ENCODE data around the gene SLC25A47.
"Not testable (repeated sequence)": the region's sequence is repeated elsewhere in the genome, so short reads cannot be mapped to it uniquely, and the experiment has no call there.

The SLC25A47 gene

DNA sequence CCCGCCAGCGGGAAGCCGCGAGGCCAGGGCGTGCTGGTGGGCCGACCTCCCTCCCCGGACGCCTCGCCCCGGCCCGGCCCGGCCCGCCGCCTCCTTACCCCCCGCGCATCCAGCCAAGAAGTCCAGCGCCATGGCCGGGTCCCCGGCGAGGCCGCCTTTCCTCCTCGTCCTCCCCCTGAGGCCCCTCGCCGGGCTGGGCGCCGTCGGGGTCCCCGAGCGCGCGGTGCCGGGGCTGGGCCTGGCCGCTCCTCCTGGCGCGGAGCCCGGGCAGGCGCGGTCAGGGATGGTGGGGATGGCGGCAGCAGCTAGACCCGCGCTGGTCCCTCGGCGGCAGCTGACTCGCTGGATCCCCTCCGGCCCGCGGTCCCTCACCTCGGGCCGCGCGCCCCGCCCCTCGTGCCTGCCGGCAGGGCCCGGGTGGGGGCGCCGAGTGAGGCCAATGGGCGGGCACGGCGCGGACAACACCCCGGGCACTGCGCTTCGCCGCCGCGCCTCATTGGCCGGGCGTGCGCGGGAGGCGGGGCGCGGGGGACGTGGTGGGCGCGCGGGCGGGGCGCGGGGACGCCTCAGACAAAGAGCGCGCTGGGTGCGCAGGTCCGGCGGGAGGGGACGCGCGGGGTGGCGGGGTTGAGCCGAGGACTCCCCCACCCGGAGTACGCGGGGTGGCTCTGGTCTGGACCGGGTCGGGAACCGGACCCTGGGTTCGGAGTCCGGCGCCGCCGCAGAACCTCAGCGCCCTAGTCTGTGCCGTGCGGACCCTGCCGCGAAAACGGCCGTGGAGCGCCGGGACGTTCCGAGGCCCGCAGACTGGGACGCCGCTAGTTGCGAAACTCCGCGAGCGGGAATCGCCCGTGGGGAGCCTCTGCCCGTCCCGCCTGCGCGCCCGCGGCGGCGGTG, 16.8 kb upstream of the SLC25A47 start, which contains the start of gene SLC25A29:
Gene SLC25A29 (minus strand): TSS at position 344 of the 897 bp plus-strand sequence. CDS start 212 bp downstream, at position 132.
- DNase-seq (ENCODE audit: low read depth): no peak

DNA sequence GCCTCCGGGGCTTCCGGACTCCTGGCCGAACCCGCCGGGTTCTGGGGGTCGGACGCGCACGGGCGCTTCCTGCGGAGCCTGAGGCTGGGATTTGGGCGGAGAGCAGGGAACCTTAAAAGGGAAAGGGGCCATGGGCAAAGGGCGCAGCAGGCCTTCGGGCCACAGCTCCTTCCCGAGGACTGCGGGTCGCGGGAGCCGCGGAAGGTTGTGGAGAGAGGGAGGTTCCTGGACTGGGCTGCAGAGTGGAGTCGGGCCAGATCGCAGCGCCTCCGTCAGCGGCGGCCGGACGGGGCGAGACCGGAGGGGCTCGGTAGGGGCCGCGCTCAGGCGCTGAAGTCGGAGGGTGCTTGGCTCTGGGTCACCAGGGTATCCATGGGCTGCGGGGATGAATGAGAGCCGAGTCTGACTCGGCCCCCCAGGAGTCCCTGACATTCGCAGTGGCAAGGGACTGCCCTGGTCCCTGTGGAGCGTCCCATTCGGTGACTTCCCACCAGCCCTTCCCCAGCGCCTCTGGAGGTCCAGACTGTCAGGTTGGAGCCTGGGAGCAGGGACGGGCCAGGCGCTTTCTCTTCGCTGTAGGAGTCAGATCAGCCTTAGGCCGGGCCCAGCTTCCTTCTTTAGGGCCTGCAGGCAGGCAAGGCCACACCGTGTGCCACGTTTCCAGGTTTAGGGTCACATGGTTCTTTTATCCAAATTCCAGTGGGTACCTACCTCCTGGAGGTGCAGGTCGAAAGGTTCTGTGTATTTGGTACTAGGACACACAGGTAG, 16.0 kb upstream of the SLC25A47 start:
- DNase-seq (ENCODE audit: low read depth): no peak

- DNase-seq (ENCODE audit: low read depth): no peak
Observed at GRCh38 chr14:100307766-100308426, 15.2 kb upstream of the SLC25A47 start.

DNA sequence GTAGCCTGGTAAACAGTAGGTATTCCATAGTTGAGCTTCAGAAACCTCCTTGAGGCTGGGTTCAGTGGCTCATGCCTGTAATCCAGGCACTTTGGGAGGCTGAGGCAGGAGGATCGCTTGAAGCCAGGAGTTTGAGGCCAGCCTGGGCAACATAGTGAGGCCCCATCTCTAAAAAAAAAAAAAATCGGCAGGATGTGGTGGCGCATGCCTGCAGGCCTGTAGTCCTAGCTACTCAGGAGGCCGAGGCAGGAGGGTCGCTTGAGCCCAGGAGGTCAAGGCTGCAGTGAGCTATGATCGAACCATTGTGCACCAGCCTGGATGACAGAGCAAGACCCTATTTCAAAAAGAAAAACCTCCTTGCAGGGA, 14.7 kb upstream of the SLC25A47 start:
- not testable (repeated sequence) for DNase-seq (ENCODE audit: low read depth)

- DNase-seq (ENCODE audit: low read depth): no peak
Observed at GRCh38 chr14:100309028-100309737, 14.0 kb upstream of the SLC25A47 start.

DNA sequence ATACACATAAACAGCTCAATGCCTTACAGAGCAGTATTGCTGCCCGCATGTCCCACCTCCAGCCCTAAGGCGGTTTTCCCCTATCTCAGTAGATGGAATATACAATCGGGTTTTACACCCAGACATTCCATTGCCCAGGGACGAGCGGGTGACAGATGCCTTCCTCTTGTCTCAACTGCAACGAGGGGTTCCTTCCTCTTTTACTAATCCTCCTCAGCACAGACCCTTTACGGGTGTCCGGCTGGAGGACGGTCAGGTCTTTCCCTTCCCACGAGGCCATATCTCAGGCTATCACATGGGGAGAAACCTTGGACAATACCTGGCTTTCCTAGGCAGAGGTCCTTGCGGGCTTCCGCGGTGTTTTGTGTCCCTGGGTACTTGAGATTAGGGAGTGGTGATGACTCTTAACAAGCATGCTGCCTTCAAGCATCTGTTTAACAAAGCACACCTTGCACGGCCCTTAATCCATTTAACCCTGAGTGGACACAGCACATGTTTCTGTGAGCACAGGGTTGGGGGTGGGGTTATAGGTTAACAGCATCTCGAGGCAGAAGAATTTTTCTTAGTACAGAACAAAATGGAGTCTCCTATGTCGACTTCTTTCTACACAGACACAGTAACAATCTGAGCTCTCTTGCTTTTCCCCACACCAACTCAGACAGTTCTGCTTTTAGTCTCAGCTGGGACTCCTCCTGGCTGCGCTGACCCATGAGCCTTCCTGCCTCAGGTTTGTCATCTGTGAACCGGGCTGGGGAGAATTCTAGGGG, 10.8 kb upstream of the SLC25A47 start:
- DNase-seq (ENCODE audit: low read depth): not testable (repeated sequence)

GRCh38 chr14:100312877-100313400, 10.2 kb upstream of the SLC25A47 start:
- no peak for DNase-seq (ENCODE audit: low read depth)

DNA sequence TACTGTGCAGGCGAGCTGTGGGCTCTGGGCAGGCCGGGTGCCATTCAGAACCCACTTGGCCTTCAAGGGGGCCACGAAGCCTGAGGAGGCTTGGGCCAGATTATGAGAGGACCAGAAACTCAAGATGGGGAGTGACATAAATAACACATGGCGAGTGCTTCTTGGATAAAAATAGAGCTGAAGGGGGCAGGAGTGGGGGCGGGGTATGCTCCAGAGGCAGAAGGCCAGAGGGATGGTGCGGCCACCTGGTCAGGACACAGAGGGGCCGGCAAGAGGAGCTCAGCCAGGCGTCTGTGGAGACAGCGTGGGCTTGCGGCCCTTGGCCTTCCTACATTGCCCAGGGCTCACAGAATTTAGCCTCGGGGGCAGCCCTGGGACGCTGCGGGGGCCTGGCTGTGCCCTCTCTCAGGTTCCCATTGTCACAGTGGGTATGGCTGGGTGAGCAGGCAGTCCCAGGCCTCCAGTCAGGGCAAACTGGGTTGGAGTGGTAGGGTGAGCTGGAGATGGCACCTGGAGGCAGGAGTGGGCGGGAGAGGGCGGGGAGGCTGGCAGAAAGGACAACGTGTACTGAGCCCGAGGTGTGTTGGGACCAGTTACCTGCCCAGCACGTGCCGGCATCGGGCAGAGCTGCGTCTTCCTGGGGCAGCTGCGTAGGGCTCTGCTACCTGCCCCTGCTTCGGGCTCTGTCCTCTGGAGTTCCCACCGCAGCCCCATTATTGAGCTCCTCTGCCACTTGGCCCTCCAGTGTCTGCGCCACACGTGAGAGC, 9.5 kb upstream of the SLC25A47 start:
- no peak for DNase-seq (ENCODE audit: low read depth)

- DNase-seq (ENCODE audit: low read depth): no peak
Observed at GRCh38 chr14:100314724-100315123, 8.4 kb upstream of the SLC25A47 start.

- no peak for DNase-seq (ENCODE audit: low read depth)
Observed at GRCh38 chr14:100317389-100317788, 5.8 kb upstream of the SLC25A47 start.

DNA sequence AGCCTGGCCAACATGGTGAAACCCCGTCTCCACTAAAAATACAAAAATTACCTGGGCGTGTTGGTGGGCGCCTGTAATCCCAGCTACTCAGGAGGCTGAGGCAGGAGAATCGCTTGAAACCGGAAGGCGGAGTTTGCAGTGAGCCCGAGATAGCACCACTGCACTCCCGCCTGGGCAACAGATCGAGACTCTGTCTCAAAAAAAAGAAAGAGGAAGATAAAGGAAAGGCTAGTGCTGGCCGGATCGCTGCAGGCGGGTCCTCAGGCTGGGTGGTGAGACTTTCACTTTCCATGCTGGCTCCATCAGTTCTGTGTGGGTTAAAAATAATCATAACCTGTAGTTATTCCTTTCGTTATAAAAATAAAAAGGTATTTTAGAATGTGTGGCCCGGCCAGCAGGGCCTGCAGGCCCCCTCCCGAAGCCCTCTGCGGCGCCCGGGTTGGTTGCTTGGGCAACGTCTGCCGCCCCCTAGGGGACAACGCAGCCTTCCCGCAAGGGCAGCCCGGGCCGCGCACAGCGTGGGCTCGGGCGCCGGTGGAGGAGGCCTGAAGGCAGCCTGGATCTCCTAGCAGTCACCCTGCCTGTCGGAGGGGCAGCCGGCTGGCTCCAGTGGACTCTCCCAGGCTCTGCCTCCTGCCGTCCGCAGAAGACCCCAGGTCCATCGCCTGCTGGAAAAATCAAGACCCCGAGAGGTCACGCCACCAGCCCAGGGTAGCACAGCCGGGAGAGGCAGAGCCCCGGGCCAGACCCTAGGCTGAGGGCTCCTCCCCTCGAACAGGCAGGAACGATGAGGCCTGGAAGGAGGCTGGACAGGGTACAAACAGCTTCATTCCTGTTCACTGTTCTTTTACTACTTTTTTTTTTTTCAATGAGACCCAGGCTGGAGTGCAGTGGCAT, 5.0 kb upstream of the SLC25A47 start:
- no peak for DNase-seq (ENCODE audit: low read depth)

- DNase-seq (ENCODE audit: low read depth): no peak
Observed at GRCh38 chr14:100320157-100320856, 2.8 kb upstream of the SLC25A47 start.

GRCh38 chr14:100321473-100322137, 1.5 kb upstream of the SLC25A47 start:
- DNase-seq (ENCODE audit: low read depth): no peak

DNA sequence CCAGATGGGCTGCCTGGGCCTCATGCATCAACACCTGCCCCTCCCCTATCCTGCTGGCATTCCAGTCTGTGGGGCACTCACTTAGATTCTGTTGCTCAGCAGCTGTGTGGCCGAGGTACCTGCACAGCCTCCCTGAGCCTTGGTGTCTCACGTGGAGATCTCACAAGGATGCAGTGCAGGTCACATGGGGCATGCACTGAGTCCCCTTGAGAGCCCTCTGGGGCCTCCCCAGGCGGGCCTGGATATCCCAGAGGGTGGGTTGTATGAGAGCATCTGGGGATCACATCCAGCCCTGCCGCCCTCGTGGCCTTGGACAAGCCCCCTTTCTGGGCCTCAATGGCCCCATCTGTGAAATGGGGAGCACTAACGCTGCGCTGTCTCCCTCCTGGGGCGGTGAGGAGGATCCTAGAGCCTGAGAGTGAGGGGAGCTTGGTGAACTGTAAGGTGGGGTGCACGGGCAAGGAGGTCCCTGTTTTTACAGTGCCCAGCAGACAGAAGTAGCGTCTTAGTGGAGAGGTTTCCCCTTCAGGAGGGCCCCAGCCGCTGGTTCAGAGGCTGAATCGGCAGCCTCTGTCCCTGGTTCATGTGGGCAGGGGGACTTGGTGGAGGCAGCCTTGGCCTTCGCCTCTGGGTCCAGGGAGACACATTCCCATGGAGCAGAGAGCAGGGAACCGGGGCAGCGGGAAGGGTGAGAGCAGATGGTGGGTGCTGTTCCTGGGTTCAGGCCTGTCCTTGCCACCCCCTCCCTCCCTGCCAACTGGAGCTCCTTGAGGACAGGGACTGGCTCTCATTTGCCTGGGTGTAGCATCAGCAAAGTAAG, 791 bp upstream of the SLC25A47 start:
- DNase-seq (ENCODE audit: low read depth): no peak

DNA sequence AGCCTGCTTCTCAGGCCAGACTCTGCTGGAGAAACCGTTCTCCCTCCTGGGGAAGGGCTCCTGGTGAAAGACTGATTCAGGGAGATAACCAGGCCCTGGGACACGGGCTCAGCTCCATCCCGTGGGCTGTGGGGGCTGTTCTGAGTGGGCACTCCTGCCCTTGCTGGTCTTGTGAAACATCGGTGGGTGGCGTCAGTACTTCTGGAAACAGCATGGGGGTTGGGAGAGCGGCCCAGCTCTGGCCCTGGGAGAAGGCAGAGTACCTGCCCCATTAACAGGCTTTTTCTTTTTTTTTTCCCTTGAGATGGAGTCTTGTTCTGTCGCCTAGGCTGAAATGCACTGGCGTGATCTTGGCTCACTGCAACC, 786 bp downstream of the SLC25A47 start:
- no peak for DNase-seq (ENCODE audit: low read depth)

- DNase-seq (ENCODE audit: low read depth): no peak
Observed at GRCh38 chr14:100325231-100325632, 2.1 kb downstream of the SLC25A47 start.

DNA sequence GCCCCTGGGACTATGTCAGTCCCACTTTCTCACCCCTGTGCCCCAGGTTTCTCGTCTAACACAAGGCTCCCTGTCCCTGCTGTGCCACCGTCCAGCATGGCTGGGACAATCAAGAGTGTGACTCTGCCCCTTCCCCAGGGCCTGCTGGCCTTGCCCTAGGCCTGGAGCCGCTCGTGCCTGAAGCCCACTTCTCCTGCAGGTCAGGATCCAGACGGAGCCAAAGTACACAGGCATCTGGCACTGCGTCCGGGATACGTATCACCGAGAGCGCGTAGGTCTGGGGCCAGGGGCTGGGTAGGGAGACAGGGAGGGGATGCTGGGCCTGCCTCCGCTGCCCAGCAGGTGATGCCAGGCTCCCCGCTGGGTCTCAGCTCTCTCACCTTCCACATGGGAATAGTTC, 2.8 kb downstream of the SLC25A47 start:
- no peak for DNase-seq (ENCODE audit: low read depth)
